ENCODE results near the gene GTPBP8. TPM values are rescaled to one million over a fixed set of nuclear protein-coding genes. Genes with fewer than 3 reads are reported as not detected.

GTPBP8 gene
- polyA plus RNA-seq, 1 donor (not counting 4 experiments of a cell fraction or from before 2014, with no cell fraction given), result 16.9 TPM

DNA sequence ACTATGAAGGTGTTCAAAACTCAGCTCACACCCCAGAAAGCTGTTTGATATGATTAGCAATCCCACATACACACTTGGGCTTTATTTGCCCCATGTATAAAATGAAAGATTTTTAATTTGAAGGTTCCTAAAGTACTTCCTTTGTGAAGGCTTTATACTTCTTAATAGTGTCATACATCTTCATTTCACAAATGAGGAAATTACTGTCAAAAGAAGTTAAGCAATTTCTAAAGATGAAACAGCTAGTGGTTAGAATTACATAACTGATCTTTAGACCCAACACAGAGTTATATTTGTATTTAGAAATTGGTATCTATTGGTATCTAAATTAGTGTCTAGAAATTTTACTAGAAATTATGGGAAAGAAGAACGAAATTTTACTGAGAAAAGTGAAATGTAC lies 23.0 kb upstream of the GTPBP8 start:
- no peaks in the 10 kb centered on the region for H4K20me1 ChIP-seq (ENCODE audit: control insufficient read depth, extremely low read depth, insufficient read depth, low read length)
- no peak overlapping the region for H3K27ac ChIP-seq (ENCODE audit: control insufficient read depth, insufficient read depth, low read length)
- H3K36me3 ChIP-seq (ENCODE audit: control insufficient read depth in 2 of 2, extremely low read depth in 1 of 2, insufficient read depth in 2 of 2, low read length in 2 of 2), result no peaks in the 10 kb centered on the region
- no peak overlapping the region for H2AFZ ChIP-seq (ENCODE audit: control insufficient read depth, low read length)
- DNase-seq (ENCODE audit: low read depth, low spot score) (no peak), FAIRE-seq (no peak)
- H3K9me1 ChIP-seq (ENCODE audit: control insufficient read depth, extremely low read depth, insufficient read depth, low read length), result no peaks in the 10 kb centered on the region
- H3K79me2 ChIP-seq (ENCODE audit: control insufficient read depth, insufficient read depth, low read length), result no peaks in the 10 kb centered on the region
- H3K4me2 ChIP-seq (ENCODE audit: control insufficient read depth, extremely low read depth, insufficient read depth, low read depth, low read length), result no peak overlapping the region
- dilution Hi-C loops (cut with MboI; ENCODE audit: extremely low pct_ligation_motif_present, low sequenced_read_pairs), result no loop called here
- no peaks in the 10 kb centered on the region for H3K27me3 ChIP-seq (ENCODE audit: control insufficient read depth, extremely low read depth, insufficient read depth, low read length)
- H3K4me1 ChIP-seq (ENCODE audit: control insufficient read depth, extremely low read depth, insufficient read depth, low read length), result no peaks in the 10 kb centered on the region
- no peak overlapping the region for H3K9ac ChIP-seq (ENCODE audit: control insufficient read depth, extremely low read depth, insufficient read depth, low read length)
- peaks cover 3% of the 10 kb centered on the region for H3K9me3 ChIP-seq (ENCODE audit: control insufficient read depth, low read depth, low read length)
- H3K4me3 ChIP-seq (ENCODE audit: control insufficient read depth in 2 of 3, extremely low read depth in 1 of 3, insufficient read depth in 2 of 3, low read depth in 1 of 3, low read length in 3 of 3), result no peak overlapping the region
- TF ChIP-seq EZH2 (IDR thresholded peaks at IDR 0.05; ENCODE audit: low read length), result no peak
- TF ChIP-seq, protein P1, sequence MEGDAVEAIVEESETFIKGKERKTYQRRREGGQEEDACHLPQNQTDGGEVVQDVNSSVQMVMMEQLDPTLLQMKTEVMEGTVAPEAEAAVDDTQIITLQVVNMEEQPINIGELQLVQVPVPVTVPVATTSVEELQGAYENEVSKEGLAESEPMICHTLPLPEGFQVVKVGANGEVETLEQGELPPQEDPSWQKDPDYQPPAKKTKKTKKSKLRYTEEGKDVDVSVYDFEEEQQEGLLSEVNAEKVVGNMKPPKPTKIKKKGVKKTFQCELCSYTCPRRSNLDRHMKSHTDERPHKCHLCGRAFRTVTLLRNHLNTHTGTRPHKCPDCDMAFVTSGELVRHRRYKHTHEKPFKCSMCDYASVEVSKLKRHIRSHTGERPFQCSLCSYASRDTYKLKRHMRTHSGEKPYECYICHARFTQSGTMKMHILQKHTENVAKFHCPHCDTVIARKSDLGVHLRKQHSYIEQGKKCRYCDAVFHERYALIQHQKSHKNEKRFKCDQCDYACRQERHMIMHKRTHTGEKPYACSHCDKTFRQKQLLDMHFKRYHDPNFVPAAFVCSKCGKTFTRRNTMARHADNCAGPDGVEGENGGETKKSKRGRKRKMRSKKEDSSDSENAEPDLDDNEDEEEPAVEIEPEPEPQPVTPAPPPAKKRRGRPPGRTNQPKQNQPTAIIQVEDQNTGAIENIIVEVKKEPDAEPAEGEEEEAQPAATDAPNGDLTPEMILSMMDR (optimal IDR thresholded peaks at IDR 0.05 in 1 of 3, IDR thresholded peaks at IDR 0.05 in 1 of 3, conservative IDR thresholded peaks at IDR 0.05 in 1 of 3; ENCODE audit: extremely low read depth in 1 of 3, insufficient read depth in 2 of 3, low read length in 3 of 3), result no peak

DNA sequence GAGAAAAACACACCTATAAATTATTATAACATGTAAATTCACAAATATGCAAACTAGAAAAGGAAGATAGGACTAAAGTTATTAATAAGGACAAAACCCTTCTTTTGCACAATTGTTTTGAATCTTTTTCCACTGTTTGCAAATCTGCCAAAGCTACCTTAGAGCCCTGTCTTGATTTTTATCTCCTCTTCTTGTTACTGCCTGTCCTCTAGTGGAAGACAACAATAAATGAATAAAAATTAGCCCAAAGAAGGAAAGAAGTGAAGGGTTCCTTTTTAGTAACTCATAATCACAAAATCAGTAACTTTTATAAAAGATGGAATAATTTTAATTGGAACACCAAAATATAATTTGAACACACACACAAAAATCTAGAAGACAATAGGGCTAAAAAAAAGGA lies 18.6 kb upstream of the GTPBP8 start:
- Histone ChIP-seq H3K4me3 (ENCODE audit: control insufficient read depth in 2 of 3, extremely low read depth in 1 of 3, insufficient read depth in 2 of 3, low read depth in 1 of 3, low read length in 3 of 3) (no peak overlapping the region), H3K79me2 (ENCODE audit: control insufficient read depth, insufficient read depth, low read length) (no peaks in the 10 kb centered on the region), H3K9ac (ENCODE audit: control insufficient read depth, extremely low read depth, insufficient read depth, low read length) (no peak overlapping the region), H3K9me1 (ENCODE audit: control insufficient read depth, extremely low read depth, insufficient read depth, low read length) (no peaks in the 10 kb centered on the region), H4K20me1 (ENCODE audit: control insufficient read depth, extremely low read depth, insufficient read depth, low read length) (no peaks in the 10 kb centered on the region), H3K4me2 (ENCODE audit: control insufficient read depth, extremely low read depth, insufficient read depth, low read depth, low read length) (no peak overlapping the region), H2AFZ (ENCODE audit: control insufficient read depth, low read length) (no peak overlapping the region), H3K36me3 (ENCODE audit: control insufficient read depth in 2 of 2, extremely low read depth in 1 of 2, insufficient read depth in 2 of 2, low read length in 2 of 2) (no peaks in the 10 kb centered on the region), H3K4me1 (ENCODE audit: control insufficient read depth, extremely low read depth, insufficient read depth, low read length) (no peaks in the 10 kb centered on the region), H3K9me3 (ENCODE audit: control insufficient read depth, low read depth, low read length) (no peaks in the 10 kb centered on the region), H3K27me3 (ENCODE audit: control insufficient read depth, extremely low read depth, insufficient read depth, low read length) (no peaks in the 10 kb centered on the region), H3K27ac (ENCODE audit: control insufficient read depth, insufficient read depth, low read length) (no peak overlapping the region)
- TF ChIP-seq, protein P1 (optimal IDR thresholded peaks at IDR 0.05 in 1 of 3, IDR thresholded peaks at IDR 0.05 in 1 of 3, conservative IDR thresholded peaks at IDR 0.05 in 1 of 3; ENCODE audit: extremely low read depth in 1 of 3, insufficient read depth in 2 of 3, low read length in 3 of 3), result no peak
- TF ChIP-seq EZH2 (IDR thresholded peaks at IDR 0.05; ENCODE audit: low read length), result no peak
- DNase-seq (ENCODE audit: low read depth, low spot score) (no peak), FAIRE-seq (no peak)
- dilution Hi-C loops (cut with MboI; ENCODE audit: extremely low pct_ligation_motif_present, low sequenced_read_pairs), result no loop called here

Data from keratinocyte (primary cell).